H9 (cell line): ENCODE data around the gene MYBPC2. TPM values are rescaled to one million over a fixed set of nuclear protein-coding genes. Genes with fewer than 3 reads are reported as not detected.

Experiments
- DNase-seq: peaks from one replicate; pipeline ENCODE4 v3.0.0-alpha.2; 2017
- H2AFZ ChIP-seq: one replicate; pipeline ENCODE4 v1.6.1; 2013; ENCODE audit warnings: mild to moderate bottlenecking, low read length, control low read depth, moderate library complexity
- H2AK5ac ChIP-seq: 2 replicates; pipeline ENCODE4 v1.6.1; 2013; ENCODE audit warnings: low read length, control low read depth, mixed read lengths; ENCODE audit not compliant: insufficient read length
- H2BK120ac ChIP-seq: one replicate; pipeline ENCODE4 v1.6.1; 2013; ENCODE audit warnings: low read depth, mild to moderate bottlenecking, low read length, control low read depth, inconsistent platforms; ENCODE audit not compliant: poor library complexity, severe bottlenecking
- H2BK12ac ChIP-seq: 2 replicates; pipeline ENCODE4 v1.6.1; 2013; ENCODE audit warnings: low read length, control low read depth, mixed read lengths, low read depth; ENCODE audit not compliant: insufficient read length
- H2BK15ac ChIP-seq: 2 replicates; pipeline ENCODE4 v1.6.1; 2013; ENCODE audit warnings: low read depth, low read length, control low read depth
- H2BK20ac ChIP-seq: one replicate; pipeline ENCODE4 v1.6.1; 2013; ENCODE audit warnings: low read depth, mild to moderate bottlenecking, low read length, control low read depth, inconsistent platforms; ENCODE audit not compliant: poor library complexity, severe bottlenecking
- H2BK5ac ChIP-seq: 2 replicates; pipeline ENCODE4 v1.6.1; 2013; ENCODE audit warnings: low read length, control low read depth, mixed read lengths; ENCODE audit not compliant: insufficient read length
- H3K14ac ChIP-seq: 2 replicates; pipeline ENCODE4 v1.6.1; 2013; ENCODE audit warnings: low read length, control low read depth; ENCODE audit not compliant: insufficient read depth
- H3K18ac ChIP-seq: 2 replicates; pipeline ENCODE4 v1.6.1; 2013; ENCODE audit warnings: low read depth, mild to moderate bottlenecking, mixed read lengths, low read length, control low read depth; ENCODE audit not compliant: insufficient read length
- H3K23ac ChIP-seq: 2 replicates; pipeline ENCODE4 v1.6.1; 2013; ENCODE audit warnings: low read length, control low read depth, mixed read lengths, low read depth; ENCODE audit not compliant: insufficient read length
- H3K23me2 ChIP-seq: 2 replicates; pipeline ENCODE4 v1.6.1; 2013; ENCODE audit warnings: low read depth, mild to moderate bottlenecking, mixed read lengths, low read length, control low read depth; ENCODE audit not compliant: insufficient read length, poor library complexity, severe bottlenecking
- H3K27ac ChIP-seq: 2 replicates; pipeline ENCODE4 v1.5.1; 2013; ENCODE audit warnings: low read length, control low read depth, mixed read lengths, low read depth; ENCODE audit not compliant: insufficient read length
- H3K27me3 ChIP-seq: 2 replicates; pipeline ENCODE4 v1.6.1; 2013; ENCODE audit warnings: low read length, control low read depth, inconsistent platforms; ENCODE audit not compliant: insufficient read depth
- H3K4ac ChIP-seq: 2 replicates; pipeline ENCODE4 v1.6.1; 2013; ENCODE audit warnings: low read depth, mild to moderate bottlenecking, control low read depth, inconsistent platforms, low read length, moderate library complexity
- H3K4me1 ChIP-seq: 2 replicates; pipeline ENCODE4 v1.6.1; 2013; ENCODE audit warnings: low read length, control low read depth, inconsistent platforms; ENCODE audit not compliant: insufficient read depth
- H3K4me2 ChIP-seq: 2 replicates; pipeline ENCODE4 v1.6.1; 2013; ENCODE audit warnings: low read length, control low read depth, mixed read lengths; ENCODE audit not compliant: insufficient read length, insufficient read depth
- H3K56ac ChIP-seq: 2 replicates; pipeline ENCODE4 v1.6.1; 2013; ENCODE audit warnings: low read depth, mild to moderate bottlenecking, mixed read lengths, low read length, control low read depth; ENCODE audit not compliant: insufficient read length
- H3K79me1 ChIP-seq: 2 replicates; pipeline ENCODE4 v1.6.1; 2013; ENCODE audit warnings: low read depth, mild to moderate bottlenecking, moderate library complexity, low read length, control low read depth, inconsistent platforms; ENCODE audit not compliant: insufficient read depth, poor library complexity, severe bottlenecking
- H3K79me2 ChIP-seq: 2 replicates; pipeline ENCODE4 v1.6.1; 2013; ENCODE audit warnings: low read length, control low read depth, inconsistent platforms; ENCODE audit not compliant: insufficient read depth
- H3K9ac ChIP-seq: 2 replicates; pipeline ENCODE4 v1.6.1; 2013; ENCODE audit warnings: low read length, control low read depth, mixed read lengths; ENCODE audit not compliant: insufficient read length; ENCODE audit errors: extremely low read depth
- H3K9me3 ChIP-seq: one replicate; pipeline ENCODE4 v1.6.1; 2013; ENCODE audit warnings: low read depth, low read length, inconsistent platforms; ENCODE audit not compliant: control insufficient read depth
- H3T11ph ChIP-seq: one replicate; pipeline ENCODE4 v1.6.1; 2013; ENCODE audit warnings: mild to moderate bottlenecking, low read length, control low read depth, inconsistent platforms
- H4K20me1 ChIP-seq: one replicate; pipeline ENCODE4 v1.6.1; 2013; ENCODE audit not compliant: control insufficient read depth, insufficient read length, insufficient read depth
- H4K5ac ChIP-seq: 2 replicates; pipeline ENCODE4 v1.6.1; 2013; ENCODE audit warnings: low read depth, mild to moderate bottlenecking, mixed read lengths, low read length, control low read depth; ENCODE audit not compliant: insufficient read length
- H4K8ac ChIP-seq: replicated peaks from 2 replicates; pipeline ENCODE4 v1.6.1; 2013; ENCODE audit warnings: low read length, control low read depth, mixed read lengths, low read depth; ENCODE audit not compliant: insufficient read length
- H4K91ac ChIP-seq: 2 replicates; pipeline ENCODE4 v1.6.1; 2013; ENCODE audit warnings: low read depth, mild to moderate bottlenecking, moderate library complexity, mixed read lengths, low read length, control low read depth; ENCODE audit not compliant: insufficient read length
- H3K27ac Mint-ChIP-seq, 3 experiments: 2 replicates in 2 of 3; 3 replicates in 1 of 3; pipeline ENCODE4 v1.8.0; 2020 to 2021; ENCODE audit warnings: mixed read lengths in 3 of 3, mild to moderate bottlenecking in 1 of 3, moderate library complexity in 1 of 3
- H3K27me3 Mint-ChIP-seq: 2 replicates; pipeline ENCODE4 v1.8.0; 2021; ENCODE audit warnings: low read depth, mild to moderate bottlenecking, moderate library complexity, mixed read lengths
- H3K36me3 Mint-ChIP-seq, 3 experiments: 2 replicates in 2 of 3; 3 replicates in 1 of 3; pipeline ENCODE4 v1.8.0; 2020 to 2021; ENCODE audit warnings: low read depth in 3 of 3, mixed read lengths in 3 of 3; ENCODE audit not compliant: insufficient read depth in 1 of 3
- H3K4me1 Mint-ChIP-seq, 2 experiments: 2 replicates each; pipeline ENCODE4 v1.8.0; 2020; ENCODE audit warnings: mixed read lengths in 2 of 2
- H3K4me3 Mint-ChIP-seq, 2 experiments: 2 replicates in 1 of 2; 3 replicates in 1 of 2; pipeline ENCODE4 v1.8.0; 2020 to 2021; ENCODE audit warnings: mild to moderate bottlenecking in 2 of 2, mixed read lengths in 2 of 2, moderate library complexity in 1 of 2
- H3K9me3 Mint-ChIP-seq, 2 experiments: 2 replicates in 1 of 2; 3 replicates in 1 of 2; pipeline ENCODE4 v1.8.0; 2020; ENCODE audit warnings: mild to moderate bottlenecking in 2 of 2, mixed read lengths in 2 of 2, moderate library complexity in 1 of 2
- CTCF ChIP-seq: fragments of 200-600 bp; sonication (generic); conservative IDR thresholded peaks from 3 replicates; pipeline ENCODE4 v1.8.0; 2021; ENCODE audit warnings: antibody characterized with exemption, mild to moderate bottlenecking
- WGBS: extraction: QIAGEN DNeasy Blood & Tissue Kit; methylation state at CpG from one replicate; pipeline ENCODE4 v1.1.7; 2013; ENCODE audit warnings: missing lambda C conversion rate, low lambda C conversion rate, mixed read lengths; ENCODE audit not compliant: insufficient read length; ENCODE audit errors: extremely low coverage; 5-methylcytosine and 5-hydroxymethylcytosine counted together
- total RNA-seq: library from RNA; stranded (reverse); gene quantifications from 2 replicates; pipeline ENCODE4 v1.2.1, GENCODE V29; 2021

Gene MYBPC2
- total RNA-seq, 1 experiment from 2014 or later, result 4.9 TPM

DNA sequence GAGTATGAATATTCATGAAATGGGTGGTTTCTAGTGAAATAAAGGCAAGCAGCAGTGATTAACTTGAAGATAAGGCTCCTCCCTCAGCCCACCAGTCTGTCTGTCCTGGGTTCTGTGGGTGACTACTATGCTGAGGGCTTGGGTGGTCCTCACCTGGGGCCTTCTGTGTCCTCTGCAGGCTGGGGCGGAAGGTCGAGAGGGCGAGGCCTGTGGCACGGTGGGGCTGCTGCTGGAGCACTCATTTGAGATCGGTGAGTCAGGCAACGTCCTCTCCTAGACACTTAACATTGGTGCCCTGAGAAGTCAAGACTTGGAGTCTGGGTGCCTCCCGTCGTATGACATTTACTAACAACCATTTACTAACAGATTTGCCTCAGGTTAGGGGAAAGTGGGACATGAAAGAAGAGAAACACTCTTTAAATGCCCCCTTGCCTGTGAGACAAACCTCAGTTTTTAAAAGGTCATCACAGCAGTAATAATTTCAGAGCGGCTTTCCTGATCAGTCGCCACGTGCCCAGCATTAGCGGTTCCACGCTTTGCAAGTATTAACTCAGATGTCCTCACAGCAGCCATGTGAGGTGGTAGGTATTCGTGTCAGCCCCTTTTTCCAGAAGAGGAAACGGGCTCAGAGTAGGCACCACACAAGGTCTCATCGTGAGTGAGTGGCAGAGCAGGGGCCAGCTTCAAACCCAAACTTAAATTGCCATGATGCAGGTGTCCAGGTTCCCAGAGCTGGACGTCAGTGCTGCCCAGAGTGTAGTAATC is 45.2 kb downstream of the MYBPC2 start:
- Histone ChIP-seq H4K91ac (no peak overlapping the region), H2BK12ac (no peak overlapping the region), H3K23ac (no peak overlapping the region), H2BK15ac (no peak overlapping the region), H4K8ac (no peak overlapping the region), H2BK120ac (no peak overlapping the region), H3K4ac (no peak overlapping the region), H3K79me1 (peaks cover 9% of the 10 kb centered on the region), H3T11ph (no peak overlapping the region), H3K23me2 (no peaks in the 10 kb centered on the region), H3K27ac (no peak overlapping the region), H3K9ac (no peak overlapping the region), H2BK5ac (no peak overlapping the region), H3K14ac (no peak overlapping the region), H3K27me3 (no peaks in the 10 kb centered on the region), H4K20me1 (no peaks in the 10 kb centered on the region), H3K79me2 (peaks cover 5% of the 10 kb centered on the region; the same call in 1 of the 2 replicates), H2BK20ac (no peak overlapping the region), H3K4me1 (peaks cover 4% of the 10 kb centered on the region; the same call in 1 of the 2 replicates), H3K4me2 (peak overlapping the region; percentile 42), H3K56ac (no peak overlapping the region), H2AK5ac (no peak overlapping the region), H2AFZ (no peak overlapping the region), H3K18ac (no peak overlapping the region), H3K9me3 (peaks cover 7% of the 10 kb centered on the region), H4K5ac (no peak overlapping the region)
- peaks cover 8 to 21% of the 10 kb centered on the region in 2 experiments for H3K4me1 Mint-ChIP-seq
- no CpG with 5 or more reads among the region's 17 CpGs for WGBS
- peaks cover 38 to 47% (median 43%) of the 10 kb centered on the region in 3 experiments for H3K36me3 Mint-ChIP-seq
- H3K27me3 Mint-ChIP-seq, result peaks cover 2% of the 10 kb centered on the region; the same call in 1 of the 2 replicates
- TF ChIP-seq CTCF, result no peak
- peak overlapping the region in 1 of 3 experiments; percentile 86; a peak in 2 of 7 replicates for H3K27ac Mint-ChIP-seq
- peak overlapping the region; percentile 96 to 99 for H3K4me3 Mint-ChIP-seq
- peaks cover 10 to 21% of the 10 kb centered on the region in 2 experiments for H3K9me3 Mint-ChIP-seq
- DNase-seq, result no peak
